Right renal cortex interstitium (tissue), 3 donors: ENCODE measurements around the gene MOSPD3. TPM values are rescaled to one million over a fixed set of nuclear protein-coding genes. Genes with fewer than 3 reads are reported as not detected.
"Not testable (repeated sequence)": the region's sequence is repeated elsewhere in the genome, so short reads cannot be mapped to it uniquely, and the experiment has no call there.

Source experiments
- DNase-seq, 3 donors: peaks; one replicate each; pipeline ENCODE4 v3.0.0-alpha.2; 2013; ENCODE audit warnings: low read depth in 3 of 3, low spot score in 2 of 3
- polyA plus RNA-seq, 3 donors: library from polyadenylated mRNA; unstranded; fragments of 120-200 nt; gene quantifications; one replicate each; pipeline ENCODE4 v1.2.1, GENCODE V29; 2013; ENCODE audit not compliant: insufficient read length in 3 of 3

The MOSPD3 gene
- polyA plus RNA-seq, 3 donors = 21.6 to 24.0 (median 23.8) TPM

DNA sequence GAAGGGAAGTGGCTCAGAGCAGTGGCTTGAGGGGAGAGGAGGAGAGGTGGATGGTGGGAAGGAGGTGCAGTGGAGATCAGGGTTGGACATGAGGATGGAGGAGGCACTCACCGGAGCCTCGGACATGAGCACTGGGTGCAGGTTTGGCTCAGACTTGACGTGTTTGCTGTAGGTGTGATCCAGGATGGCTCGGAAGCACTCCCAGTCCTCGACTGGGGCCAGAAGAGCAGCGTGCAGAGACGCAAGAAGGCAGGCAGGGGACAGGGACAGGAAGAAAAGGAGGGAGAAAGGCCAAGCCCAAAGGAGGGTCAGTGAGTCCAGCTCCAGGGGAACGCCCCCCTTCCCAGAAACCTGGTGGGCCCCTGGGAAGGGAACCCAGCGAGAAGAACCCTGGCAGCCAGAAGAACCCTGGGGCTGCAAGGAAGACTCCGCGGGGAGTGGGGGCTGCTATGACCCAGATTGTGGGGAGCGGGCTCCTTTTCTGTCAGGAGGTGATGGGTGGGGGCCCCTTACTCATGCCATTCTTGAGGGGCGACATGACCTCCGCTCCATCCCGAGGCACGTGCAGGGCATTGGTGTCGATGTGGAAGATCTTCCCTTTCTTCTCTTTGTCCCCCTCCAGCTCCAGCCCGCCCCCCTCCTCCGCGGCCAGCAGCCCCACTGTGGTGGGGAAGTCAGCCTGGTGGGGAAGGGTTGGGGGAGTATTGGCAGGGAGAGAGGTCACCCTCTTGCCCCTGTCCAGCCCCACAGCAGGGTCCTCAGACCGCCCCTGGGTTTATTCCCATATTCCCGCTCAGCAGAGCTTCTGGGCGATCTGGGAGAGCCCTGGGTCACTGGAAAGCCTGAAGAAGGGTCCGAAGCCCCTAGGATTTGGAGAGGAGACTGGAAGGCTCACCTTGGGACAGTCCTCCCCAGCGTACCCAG is 42.8 kb downstream of the MOSPD3 start:
- DNase-seq = no peak

DNA sequence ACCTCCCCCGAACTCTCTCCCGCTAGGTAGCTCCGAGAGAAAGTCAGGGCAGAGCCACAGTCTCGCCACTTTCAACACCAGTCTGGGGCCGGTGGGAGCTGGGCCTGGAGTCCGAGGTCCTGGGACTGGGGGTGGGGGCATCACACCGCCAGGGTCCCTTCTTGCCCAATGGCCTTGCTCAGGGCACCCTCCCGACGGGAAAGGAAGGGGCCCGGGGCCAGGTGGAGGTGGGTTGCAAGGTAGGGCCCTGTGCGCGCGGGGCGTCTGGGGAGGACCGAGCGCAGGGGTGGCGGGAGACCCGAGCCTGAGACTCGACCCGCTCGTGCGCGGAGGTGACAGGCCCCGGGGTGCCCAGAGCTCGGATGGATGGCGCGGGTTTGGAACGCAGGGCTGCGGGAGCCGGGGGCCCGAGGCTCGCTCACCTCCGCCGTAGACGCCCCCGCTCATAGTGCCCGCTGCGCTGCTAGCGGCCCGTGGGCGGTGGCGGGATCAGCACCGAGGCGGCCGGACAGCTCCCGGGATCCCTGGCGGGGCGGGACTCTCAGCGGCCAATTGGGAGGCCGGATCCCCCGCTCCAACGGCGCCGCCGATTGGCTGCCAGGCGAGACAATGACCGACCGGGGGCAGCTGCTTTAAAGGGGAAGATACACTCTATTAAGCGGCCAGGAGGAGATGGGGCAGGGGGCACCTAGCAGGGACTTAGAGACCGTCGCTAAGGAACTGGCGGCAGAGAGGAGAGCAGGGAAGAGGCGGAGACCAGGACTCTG is 43.8 kb downstream of the MOSPD3 start, which contains the start of gene ACTL6B:
ACTL6B (minus strand) TSS at position 541 of the 767 bp plus-strand sequence; CDS start at position 447, 94 bp downstream.
- no peak for DNase-seq

DNA sequence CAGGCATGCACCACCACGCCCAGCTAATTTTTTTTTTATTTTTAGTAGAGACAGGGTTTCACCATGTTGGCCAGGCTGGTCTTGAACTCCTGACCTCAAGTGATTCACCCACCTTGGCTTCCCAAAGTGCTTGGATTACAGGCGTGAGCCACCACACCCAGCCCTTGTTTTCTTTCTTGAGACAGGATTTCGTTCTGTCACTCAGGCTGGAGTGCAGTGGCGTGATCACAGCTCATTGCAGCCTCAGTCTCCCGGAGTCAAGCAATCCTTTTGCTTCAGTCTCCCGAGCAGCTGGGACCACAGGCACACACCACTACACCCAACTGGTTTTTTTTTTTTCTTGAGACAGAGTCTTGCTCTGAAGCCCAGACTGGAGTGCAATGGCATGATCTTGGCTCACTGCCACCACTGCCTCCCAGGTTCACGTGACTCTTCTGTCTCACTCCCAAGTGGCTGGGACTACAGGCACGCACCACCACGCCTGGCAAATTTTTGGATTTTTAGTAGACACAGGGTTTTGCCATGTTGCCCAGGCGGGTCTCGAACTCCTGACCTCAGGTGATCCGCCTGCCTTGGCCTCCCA is 49.9 kb downstream of the MOSPD3 start:
- not testable (repeated sequence) for DNase-seq

Other genes starting within 250 kb of the MOSPD3 start
- gene PILRA, start 239.1 kb upstream of the MOSPD3 start, polyA plus RNA-seq = 1 to 10 TPM; 3.4 to 3.7 (median 3.5) TPM
- gene ZCWPW1, start 183.8 kb upstream of the MOSPD3 start, polyA plus RNA-seq = 1 to 10 TPM; 5.4 to 6.5 (median 5.4) TPM
- gene MEPCE, start 182.7 kb upstream of the MOSPD3 start, polyA plus RNA-seq = 10 to 100 TPM; 49.4 to 57.1 (median 51.9) TPM
- 10 to 100 TPM; 12.7 to 14.2 (median 13.9) TPM for gene PPP1R35, start 176.0 kb upstream of the MOSPD3 start, polyA plus RNA-seq
- 1 to 10 TPM in 1 of 3 donors, under 1 TPM in 2; 0.58 to 1.4 (median 0.82) TPM for gene SPACDR, start 148.3 kb upstream of the MOSPD3 start, polyA plus RNA-seq
- gene TSC22D4, start 133.3 kb upstream of the MOSPD3 start, polyA plus RNA-seq = 10 to 100 TPM; 28.6 to 35.0 (median 29.4) TPM
- gene NYAP1, start 128.6 kb upstream of the MOSPD3 start, polyA plus RNA-seq = 1 to 10 TPM; 1.3 to 1.8 (median 1.4) TPM
- 10 to 100 TPM; 10.4 to 12.1 (median 10.4) TPM for gene AGFG2, start 73.3 kb upstream of the MOSPD3 start, polyA plus RNA-seq
- gene SAP25, start 38.6 kb upstream of the MOSPD3 start, polyA plus RNA-seq = 1 to 10 TPM in 2 of 3 donors, under 1 TPM in 1; 0.82 to 1.7 (median 1.6) TPM
- 10 to 100 TPM; 22.9 to 25.5 (median 23.3) TPM for gene LRCH4, start 26.4 kb upstream of the MOSPD3 start, polyA plus RNA-seq
- gene FBXO24, start 26.2 kb upstream of the MOSPD3 start, polyA plus RNA-seq = 1 to 10 TPM; 1.3 to 1.4 (median 1.4) TPM
- gene PCOLCE, start 10.2 kb upstream of the MOSPD3 start, polyA plus RNA-seq = 10 to 100 TPM; 76.9 to 87.6 (median 81.8) TPM
- under 1 TPM; 0.43 to 0.79 (median 0.78) TPM for gene TFR2, start 29.0 kb downstream of the MOSPD3 start, polyA plus RNA-seq
- not detected for gene ACTL6B, start 43.9 kb downstream of the MOSPD3 start, polyA plus RNA-seq
- 100 to 1,000 TPM; 164 to 210 (median 185) TPM for gene GNB2, start 61.2 kb downstream of the MOSPD3 start, polyA plus RNA-seq
- gene GIGYF1, start 81.7 kb downstream of the MOSPD3 start, polyA plus RNA-seq = 10 to 100 TPM; 27.1 to 30.1 (median 27.1) TPM
- gene POP7, start 93.6 kb downstream of the MOSPD3 start, polyA plus RNA-seq = 10 to 100 TPM; 22.5 to 25.9 (median 23.3) TPM
- gene EPO, start 107.9 kb downstream of the MOSPD3 start, polyA plus RNA-seq = under 1 TPM in 2 of 3 donors, not detected in 1; 0.10 to 0.11 TPM
- gene ZAN, start 121.1 kb downstream of the MOSPD3 start, polyA plus RNA-seq = under 1 TPM in 1 of 3 donors, not detected in 2; 0.03 TPM
- gene EPHB4, start 215.0 kb downstream of the MOSPD3 start, polyA plus RNA-seq = 100 to 1,000 TPM in 1 of 3 donors, 10 to 100 TPM in 2; 77.9 to 101 (median 81.5) TPM
- gene SLC12A9, start 240.2 kb downstream of the MOSPD3 start, polyA plus RNA-seq = 10 to 100 TPM; 17.2 to 19.8 (median 17.6) TPM